ENCODE measurements around the gene AGER.

- TF ChIP-seq CTCF (IDR thresholded peaks at IDR 0.05) (no peak), POLR2A (IDR thresholded peaks at IDR 0.05) (no peak), EP300 (IDR thresholded peaks at IDR 0.05) (no peak)
Observed at GRCh38 chr6:32149932-32150870, 33.9 kb downstream of the AGER start.
